DOHH2 (cell line): ENCODE measurements around the gene QRFP.

ENCODE experiments used
- H3F3A ChIP-seq: fragments of 200-600 bp; sonication (generic), shearing (Covaris generic); 2 replicates; pipeline ENCODE4 v1.6.0; 2016; ENCODE audit warnings: antibody characterized with exemption, mild to moderate bottlenecking; ENCODE audit not compliant: control insufficient read depth, insufficient read depth
- H3K27ac ChIP-seq: fragments of 200-600 bp; sonication (generic); 2 replicates; pipeline ENCODE4 v1.5.1; 2014; ENCODE audit warnings: low read depth, mild to moderate bottlenecking, low read length, moderate library complexity
- H3K27me3 ChIP-seq: fragments of 200-600 bp; sonication (generic); 2 replicates; pipeline ENCODE4 v1.6.1; 2014; ENCODE audit warnings: mild to moderate bottlenecking, low read length, mixed read lengths; ENCODE audit not compliant: control insufficient read depth
- H3K36me3 ChIP-seq: fragments of 200-600 bp; sonication (generic); 2 replicates; pipeline ENCODE4 v1.6.1; 2014; ENCODE audit warnings: mild to moderate bottlenecking, low read length, moderate library complexity, mixed read lengths; ENCODE audit not compliant: control insufficient read depth
- H3K4me1 ChIP-seq: fragments of 200-600 bp; sonication (generic); 2 replicates; pipeline ENCODE4 v1.6.1; 2014; ENCODE audit warnings: mild to moderate bottlenecking, low read length, mixed read lengths; ENCODE audit not compliant: control insufficient read depth
- H3K4me2 ChIP-seq: fragments of 200-600 bp; sonication (generic); 2 replicates; pipeline ENCODE4 v1.6.0; 2014; ENCODE audit warnings: mild to moderate bottlenecking, low read length, moderate library complexity
- H3K4me3 ChIP-seq: fragments of 200-600 bp; sonication (generic); 2 replicates; pipeline ENCODE4 v1.5.1; 2014; ENCODE audit warnings: mild to moderate bottlenecking, low read length, mixed read lengths
- H3K79me2 ChIP-seq: fragments of 200-600 bp; sonication (generic); 2 replicates; pipeline ENCODE4 v1.6.1; 2014; ENCODE audit warnings: mild to moderate bottlenecking, low read length, mixed read lengths; ENCODE audit not compliant: control insufficient read depth
- H3K9me2 ChIP-seq: fragments of 200-600 bp; sonication (generic); replicated peaks from 2 replicates; pipeline ENCODE4 v1.6.1; 2014; ENCODE audit warnings: mild to moderate bottlenecking, low read length, mixed read lengths; ENCODE audit not compliant: control insufficient read depth
- H3K9me3 ChIP-seq: fragments of 200-600 bp; sonication (generic); 2 replicates; pipeline ENCODE4 v1.6.1; 2014; ENCODE audit warnings: antibody characterized with exemption, low read length, mixed read lengths; ENCODE audit not compliant: control insufficient read depth, insufficient read depth
- H4K20me1 ChIP-seq: fragments of 200-600 bp; sonication (generic); 2 replicates; pipeline ENCODE4 v1.6.0; 2014; ENCODE audit warnings: low read depth, mild to moderate bottlenecking, antibody characterized with exemption, low read length, moderate library complexity; ENCODE audit not compliant: control insufficient read depth, insufficient read depth
- CTCF ChIP-seq: fragments of 200-600 bp; sonication (generic); IDR thresholded peaks from one replicate; pipeline ENCODE4 v1.5.1; 2014; ENCODE audit warnings: antibody characterized with exemption, mild to moderate bottlenecking, low read depth, low read length; ENCODE audit not compliant: poor library complexity, severe bottlenecking
- EZH2phosphoT487 ChIP-seq: fragments of 200-600 bp; sonication (generic); IDR thresholded peaks from 2 replicates; pipeline ENCODE4 v1.6.1; 2017; ENCODE audit warnings: borderline replicate concordance, mild to moderate bottlenecking, antibody characterized with exemption, low read length, moderate library complexity, mixed read lengths

Gene QRFP

GRCh38 chr9:130872508-130872907 is 24.1 kb downstream of the QRFP start:
- no peak for TF ChIP-seq CTCF
- Histone ChIP-seq H4K20me1 (peaks cover 1% of the 10 kb centered on the region; the same call in 1 of the 2 replicates), H3K27me3 (no peaks in the 10 kb centered on the region), H3K36me3 (peaks cover 32% of the 10 kb centered on the region), H3K79me2 (no peaks in the 10 kb centered on the region), H3K9me2 (no peaks in the 10 kb centered on the region), H3K4me1 (peaks cover 6% of the 10 kb centered on the region; the same call in 1 of the 2 replicates), H3K4me2 (no peak overlapping the region), H3K9me3 (no peaks in the 10 kb centered on the region), H3F3A (0 out of 2 replicates have a peak, but pooled peaks cover 3% of the 10 kb centered on the region), H3K27ac (no peak overlapping the region), H3K4me3 (no peak overlapping the region)

- H3K36me3 ChIP-seq, result peaks cover 32% of the 10 kb centered on the region
- H3F3A ChIP-seq, result 0 out of 2 replicates have a peak, but pooled peaks cover 3% of the 10 kb centered on the region
- no peak overlapping the region for H3K4me2 ChIP-seq
- H3K27me3 ChIP-seq, result no peaks in the 10 kb centered on the region
- H3K9me2 ChIP-seq, result no peaks in the 10 kb centered on the region
- TF ChIP-seq EZH2phosphoT487, result no peak
- no peak for TF ChIP-seq CTCF
- H3K27ac ChIP-seq, result no peak overlapping the region
- H4K20me1 ChIP-seq, result peaks cover 5% of the 10 kb centered on the region; the same call in 1 of the 2 replicates
- no peaks in the 10 kb centered on the region for H3K79me2 ChIP-seq
- peaks cover 6% of the 10 kb centered on the region; the same call in 1 of the 2 replicates for H3K4me1 ChIP-seq
- no peaks in the 10 kb centered on the region for H3K9me3 ChIP-seq
- H3K4me3 ChIP-seq, result no peak overlapping the region
These were observed 24.5 kb downstream of the QRFP start for GRCh38 chr9:130872093-130872492.

DNA sequence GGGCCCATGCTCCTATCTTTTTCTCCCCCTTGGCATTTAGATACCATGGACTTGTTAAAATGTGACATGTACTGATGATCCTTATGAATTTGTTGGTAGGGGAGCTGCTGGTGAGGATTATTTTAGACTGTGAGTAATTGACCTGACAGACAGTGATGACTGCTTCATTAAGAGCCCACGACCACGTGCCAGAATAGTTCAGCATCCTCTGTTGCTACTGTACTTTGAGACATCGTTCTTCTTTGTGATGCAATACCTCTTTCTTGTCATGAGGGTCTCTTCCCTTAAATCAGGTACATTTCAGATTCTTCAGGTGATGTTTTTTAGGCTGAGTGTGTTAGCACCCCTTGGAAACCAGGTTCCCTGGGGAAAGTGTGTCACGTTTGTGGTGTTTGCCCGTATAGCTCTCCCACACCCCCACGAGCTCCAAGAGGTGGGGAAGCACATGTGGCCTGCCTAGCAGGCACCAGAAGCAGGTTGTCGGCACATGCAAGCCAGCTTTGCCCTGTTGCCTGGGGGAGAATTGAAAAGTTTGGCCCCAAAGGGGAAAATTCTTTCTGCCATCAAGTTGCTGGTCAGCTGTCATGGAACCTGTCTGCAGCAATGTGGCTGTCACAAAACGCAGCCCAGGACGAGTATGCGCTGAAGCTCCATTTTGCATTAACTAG is 25.1 kb downstream of the QRFP start:
- no peaks in the 10 kb centered on the region for H3K79me2 ChIP-seq
- H3K36me3 ChIP-seq, result peaks cover 32% of the 10 kb centered on the region
- H3F3A ChIP-seq, result 0 out of 2 replicates have a peak, but pooled peaks cover 3% of the 10 kb centered on the region

More for the DNA sequence above, 25.1 kb downstream of the QRFP start:
- Histone ChIP-seq H3K27me3 (no peaks in the 10 kb centered on the region), H3K4me3 (no peak overlapping the region), H3K4me2 (no peak overlapping the region), H4K20me1 (peaks cover 5% of the 10 kb centered on the region; the same call in 1 of the 2 replicates), H3K9me2 (no peaks in the 10 kb centered on the region), H3K4me1 (peaks cover 6% of the 10 kb centered on the region; the same call in 1 of the 2 replicates), H3K9me3 (no peaks in the 10 kb centered on the region), H3K27ac (no peak overlapping the region)
- TF ChIP-seq EZH2phosphoT487 (no peak), CTCF (no peak)
